Astrocyte of the spinal cord (primary cell): ENCODE data around the gene IGFBP1.

Experiments used
- DNase-seq: peaks from one replicate; pipeline ENCODE4 v3.0.0; 2011; ENCODE audit warnings: low read depth, low spot score
- H3K4me3 ChIP-seq: 2 replicates; pipeline ENCODE4 v1.5.1; 2011; ENCODE audit warnings: low read depth, mild to moderate bottlenecking, low read length, moderate library complexity
- in situ Hi-C: cut with HindIII; loops from 2 replicates; pipeline ENCODE4 v1.10.0; 2017; ENCODE audit warnings: low sequenced_read_pairs
- TF ChIP-seq, protein P1 (sequence below): IDR thresholded peaks from 2 replicates; pipeline ENCODE4 v1.5.1; 2012; ENCODE audit warnings: low read depth, mild to moderate bottlenecking, low read length, inconsistent platforms

The IGFBP1 gene

DNA sequence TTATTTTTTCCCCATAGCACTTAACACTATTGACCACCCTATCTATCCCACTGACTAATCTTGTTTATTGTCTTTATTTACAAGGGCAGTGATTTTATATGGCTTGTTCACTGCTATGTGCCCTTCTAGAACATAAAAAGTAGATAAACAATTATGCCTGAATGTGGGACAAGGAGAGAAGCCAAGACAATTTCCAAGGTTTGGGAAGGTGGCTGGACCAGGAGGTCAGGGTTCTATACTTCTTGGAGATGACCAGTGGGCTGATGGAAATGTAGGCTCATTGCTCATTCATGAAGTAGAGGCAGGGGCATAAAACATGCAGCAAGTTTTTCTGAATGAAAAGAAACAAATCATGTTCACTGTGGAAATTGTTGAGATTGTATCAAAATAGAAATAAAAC lies 21.3 kb downstream of the IGFBP1 start:
- in situ Hi-C loops = no loop called here
- DNase-seq = no peak
- H3K4me3 ChIP-seq = no peak overlapping the region
- TF ChIP-seq, protein P1, sequence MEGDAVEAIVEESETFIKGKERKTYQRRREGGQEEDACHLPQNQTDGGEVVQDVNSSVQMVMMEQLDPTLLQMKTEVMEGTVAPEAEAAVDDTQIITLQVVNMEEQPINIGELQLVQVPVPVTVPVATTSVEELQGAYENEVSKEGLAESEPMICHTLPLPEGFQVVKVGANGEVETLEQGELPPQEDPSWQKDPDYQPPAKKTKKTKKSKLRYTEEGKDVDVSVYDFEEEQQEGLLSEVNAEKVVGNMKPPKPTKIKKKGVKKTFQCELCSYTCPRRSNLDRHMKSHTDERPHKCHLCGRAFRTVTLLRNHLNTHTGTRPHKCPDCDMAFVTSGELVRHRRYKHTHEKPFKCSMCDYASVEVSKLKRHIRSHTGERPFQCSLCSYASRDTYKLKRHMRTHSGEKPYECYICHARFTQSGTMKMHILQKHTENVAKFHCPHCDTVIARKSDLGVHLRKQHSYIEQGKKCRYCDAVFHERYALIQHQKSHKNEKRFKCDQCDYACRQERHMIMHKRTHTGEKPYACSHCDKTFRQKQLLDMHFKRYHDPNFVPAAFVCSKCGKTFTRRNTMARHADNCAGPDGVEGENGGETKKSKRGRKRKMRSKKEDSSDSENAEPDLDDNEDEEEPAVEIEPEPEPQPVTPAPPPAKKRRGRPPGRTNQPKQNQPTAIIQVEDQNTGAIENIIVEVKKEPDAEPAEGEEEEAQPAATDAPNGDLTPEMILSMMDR = no peak

DNA sequence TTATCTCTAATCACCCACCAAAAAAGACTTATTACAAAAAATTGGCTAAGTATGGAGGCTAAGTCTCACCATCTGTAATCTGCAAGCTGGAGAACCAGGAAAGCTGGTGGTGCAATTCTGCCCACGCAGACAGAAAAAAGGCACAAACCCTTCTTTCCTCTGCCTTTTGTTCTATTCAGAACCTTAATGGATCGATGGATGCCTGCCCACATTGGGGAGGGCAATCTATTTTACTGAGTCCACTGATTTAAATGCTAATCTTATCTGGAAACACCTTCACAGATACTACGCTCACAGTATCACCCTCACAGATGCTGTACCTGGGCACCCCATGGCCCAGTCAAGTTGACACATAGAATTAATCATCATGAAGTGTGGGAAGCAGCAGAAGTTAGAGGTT lies 22.6 kb downstream of the IGFBP1 start:
- no peak for DNase-seq
- in situ Hi-C loops = no loop called here
- TF ChIP-seq, protein P1 = no peak
- H3K4me3 ChIP-seq = no peak overlapping the region

DNA sequence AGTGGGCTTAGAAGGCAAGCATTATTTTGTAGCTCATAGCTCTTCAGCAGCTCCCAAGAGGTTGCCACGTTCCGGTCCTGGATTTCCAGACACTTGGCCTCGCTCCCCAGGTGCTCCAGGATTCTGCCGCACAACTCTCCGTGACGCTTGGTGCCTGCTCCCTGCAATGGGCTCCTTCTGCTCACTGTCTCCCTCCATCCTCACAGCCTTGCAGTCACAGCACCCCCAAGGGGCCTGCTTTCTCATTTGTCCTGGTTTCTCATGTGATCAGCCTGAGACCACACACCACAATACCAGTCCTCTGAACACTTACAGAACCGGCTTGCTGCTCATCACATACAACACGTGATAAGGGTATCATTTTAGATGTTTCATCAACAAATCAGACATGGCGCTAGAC lies 23.0 kb downstream of the IGFBP1 start:
- TF ChIP-seq, protein P1 = no peak
- no peak overlapping the region for H3K4me3 ChIP-seq
- in situ Hi-C loops = no loop called here
- DNase-seq = no peak

DNA sequence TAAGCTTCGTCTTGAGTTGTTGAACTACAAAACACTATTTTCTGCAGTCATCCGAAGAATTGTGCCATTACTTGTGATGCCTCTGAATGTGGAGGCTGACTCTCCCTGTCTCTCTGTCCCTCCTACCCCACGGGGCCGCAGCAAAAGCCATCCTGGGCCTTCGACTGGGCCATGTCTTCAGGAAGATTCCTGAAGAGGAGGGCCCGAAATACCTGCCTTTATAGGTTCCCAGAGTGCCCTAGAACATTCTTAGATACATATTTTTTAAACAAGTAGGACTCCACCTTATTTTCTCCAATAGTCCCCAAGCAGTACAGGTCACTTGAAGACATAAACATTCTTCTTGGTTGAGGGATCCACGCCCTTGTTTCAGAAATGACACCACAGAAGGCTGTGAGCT lies 24.7 kb downstream of the IGFBP1 start:
- in situ Hi-C loops = no loop called here
- DNase-seq = no peak

DNA sequence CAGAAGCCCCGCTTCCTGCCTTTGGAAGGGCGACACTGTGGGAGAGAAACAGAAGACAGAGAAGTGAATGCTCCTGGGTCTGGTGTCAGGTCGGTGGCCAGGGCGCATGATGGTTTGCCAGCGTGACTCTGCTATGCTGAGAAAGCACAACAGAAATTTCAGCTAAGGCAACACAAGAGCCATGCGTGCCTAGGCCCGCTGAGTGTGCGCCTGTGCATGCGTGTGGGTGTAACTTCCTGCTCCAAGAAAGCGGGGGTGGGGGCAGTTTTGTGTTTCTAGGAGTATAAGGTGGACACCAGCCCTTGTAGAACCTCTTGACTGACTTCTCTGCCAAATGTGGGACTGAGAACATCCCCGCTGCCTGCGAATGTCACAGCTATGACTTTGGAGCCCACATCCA lies 26.6 kb downstream of the IGFBP1 start:
- TF ChIP-seq, protein P1 = no peak
- in situ Hi-C loops = no loop called here
- no peak overlapping the region for H3K4me3 ChIP-seq
- no peak for DNase-seq

More for the DNA sequence above, 24.7 kb downstream of the IGFBP1 start:
- TF ChIP-seq, protein P1 = no peak
- H3K4me3 ChIP-seq = no peak overlapping the region

DNA sequence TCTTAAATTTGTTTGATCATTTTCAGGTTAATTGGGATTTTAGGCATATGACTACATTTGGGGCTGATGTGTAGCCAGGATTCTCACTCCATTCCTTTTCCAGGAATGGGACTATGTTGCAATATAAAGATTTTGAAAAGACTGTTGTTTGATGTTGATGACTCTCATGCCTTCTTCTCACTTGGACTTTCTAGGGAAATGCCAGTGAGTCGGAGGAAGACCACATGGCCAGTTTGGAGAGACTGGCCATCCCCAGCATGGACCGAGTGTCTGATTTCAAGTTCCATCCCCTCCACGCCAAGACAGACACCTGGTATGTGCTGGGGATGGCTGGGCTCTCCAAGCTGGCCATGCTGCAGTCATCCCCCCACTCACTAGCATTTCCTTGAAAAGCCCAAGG lies 27.3 kb downstream of the IGFBP1 start:
- TF ChIP-seq, protein P1 = no peak
- no peak overlapping the region for H3K4me3 ChIP-seq
- in situ Hi-C loops = no loop called here
- DNase-seq = no peak

DNA sequence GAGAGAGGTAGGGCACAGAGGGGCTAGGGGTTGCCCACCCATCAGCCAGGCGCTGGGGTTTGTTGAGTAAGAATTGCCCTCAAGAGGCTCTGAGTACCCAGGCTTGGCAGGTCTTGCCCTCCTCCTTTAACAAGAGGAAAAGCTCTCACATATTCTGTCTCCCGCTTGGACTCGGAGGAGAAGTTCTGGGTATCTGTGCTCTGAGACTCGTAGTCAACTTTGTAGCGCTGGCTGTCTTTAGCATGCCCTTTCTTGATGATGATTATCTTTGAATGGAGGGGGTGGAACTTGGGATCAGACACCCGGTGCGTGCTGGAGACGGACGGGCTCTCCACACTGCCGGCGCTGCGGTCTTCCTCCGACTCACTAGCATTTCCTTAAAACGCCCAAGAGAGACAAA lies 28.8 kb downstream of the IGFBP1 start:
- no peak overlapping the region for H3K4me3 ChIP-seq
- TF ChIP-seq, protein P1 = no peak

More for the DNA sequence above, 28.8 kb downstream of the IGFBP1 start:
- no peak for DNase-seq
- in situ Hi-C loops = no loop called here
